Stimulated activated CD4-positive, alpha-beta T cell treated with anti-CD3 and anti-CD28 coated beads, Interleukin-12 subunit alpha, Interleukin-12 subunit beta, amount 100 ng/mL, for 4 hours (primary cell): Measurements from ENCODE around the gene TBX15.

Source experiments
- DNase-seq: peaks from one replicate; pipeline ENCODE4 v3.0.0-alpha.2; 2020

Gene TBX15

DNA sequence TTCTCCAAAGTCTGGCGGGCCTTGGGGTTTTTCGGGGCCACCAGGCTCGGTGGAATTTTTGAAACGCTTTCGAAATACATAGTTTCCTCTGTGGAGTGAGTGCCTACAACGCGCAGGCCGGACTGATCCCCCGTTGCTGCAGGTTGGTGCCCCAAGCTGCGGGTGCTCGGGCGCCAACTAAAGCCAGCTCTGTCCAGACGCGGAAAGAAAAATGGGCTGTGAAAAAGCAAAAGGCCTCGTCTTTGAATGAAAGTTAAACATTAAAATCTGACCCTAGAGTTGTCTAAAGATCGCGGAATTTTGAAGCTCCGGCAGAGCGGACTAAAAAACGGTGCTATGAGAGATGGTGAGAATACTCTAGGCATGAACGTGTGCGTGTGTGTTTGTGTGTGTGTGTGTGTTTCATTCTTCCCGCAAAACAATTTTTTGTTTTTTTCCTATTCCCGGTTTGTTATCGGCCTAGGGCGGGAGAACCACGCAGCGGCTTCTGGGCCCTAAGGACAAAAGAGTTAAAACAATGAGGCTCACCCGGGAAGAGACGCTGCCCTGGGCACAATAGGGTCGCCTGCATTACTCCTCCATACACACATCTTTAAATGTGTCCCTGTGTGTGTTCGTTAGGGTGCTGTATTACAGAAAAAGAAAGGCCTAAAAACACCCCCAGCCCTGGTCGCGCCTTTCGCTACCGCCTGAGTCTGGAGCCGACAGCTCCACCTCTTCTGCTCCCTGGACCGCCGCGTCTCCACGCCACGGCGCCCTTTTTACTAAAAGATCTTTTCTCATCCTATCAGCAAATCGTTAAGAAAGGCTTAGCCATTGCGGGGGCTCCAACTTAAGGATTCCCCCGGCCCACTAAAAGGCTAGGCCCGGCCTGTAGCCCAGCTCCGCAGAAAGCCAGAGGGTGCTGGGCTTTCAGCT is 3.2 kb downstream of the TBX15 start:
- DNase-seq = no peak

DNA sequence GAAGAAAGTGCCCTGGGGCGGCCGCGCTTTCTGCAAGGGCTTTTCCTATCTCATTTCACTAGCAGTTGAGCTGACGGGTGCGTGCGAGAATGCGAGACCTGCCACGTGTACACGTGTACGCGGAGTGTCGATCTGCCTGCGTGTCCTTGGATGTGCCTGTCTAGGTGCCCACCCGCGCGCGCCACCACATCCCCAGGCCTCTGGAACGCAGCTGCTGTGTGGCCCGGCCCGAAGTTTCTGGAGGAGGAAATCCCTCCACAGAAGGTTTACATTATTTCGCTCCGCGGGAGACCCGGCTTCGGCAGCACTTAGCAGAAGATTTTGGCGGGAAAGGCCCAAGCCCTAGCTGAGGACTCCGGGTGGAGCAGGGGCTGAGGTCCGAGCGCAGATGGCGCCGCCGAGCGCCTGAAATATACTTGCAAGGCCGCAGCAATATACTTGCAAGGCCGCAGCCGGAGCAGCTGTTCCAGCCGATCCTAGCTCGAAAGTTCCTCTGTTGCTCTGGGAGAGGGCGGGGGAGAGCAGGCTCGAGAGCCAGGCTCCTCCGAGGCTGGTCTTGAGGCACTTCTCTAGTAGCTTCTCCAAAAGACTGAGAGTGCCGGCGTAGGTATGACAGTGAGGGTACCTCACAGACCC is 3.9 kb downstream of the TBX15 start:
- DNase-seq = no peak

DNA sequence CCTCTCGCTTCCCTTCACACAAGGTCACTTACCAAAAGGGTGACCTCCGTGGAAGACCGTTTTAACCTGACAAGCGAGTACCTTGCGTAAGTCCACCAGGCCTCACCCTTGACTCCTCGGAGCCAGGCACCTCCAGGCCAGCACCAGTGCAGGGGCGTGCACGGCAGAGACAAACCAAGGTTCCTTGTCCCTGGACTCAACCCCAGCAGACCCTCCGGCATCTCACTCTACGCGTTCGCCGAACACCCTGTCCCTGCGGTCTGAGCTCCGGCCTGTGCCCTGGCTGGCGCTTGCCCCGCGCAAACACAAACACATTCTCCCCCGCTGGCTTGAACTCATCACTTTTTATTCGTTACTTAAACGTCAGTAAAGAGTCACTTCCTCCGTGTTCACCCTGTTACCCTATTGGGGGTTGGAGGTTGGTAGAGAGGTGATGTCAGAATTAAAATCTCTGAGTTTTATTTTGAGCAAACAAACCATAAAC is 4.5 kb downstream of the TBX15 start:
- no peak for DNase-seq

DNA sequence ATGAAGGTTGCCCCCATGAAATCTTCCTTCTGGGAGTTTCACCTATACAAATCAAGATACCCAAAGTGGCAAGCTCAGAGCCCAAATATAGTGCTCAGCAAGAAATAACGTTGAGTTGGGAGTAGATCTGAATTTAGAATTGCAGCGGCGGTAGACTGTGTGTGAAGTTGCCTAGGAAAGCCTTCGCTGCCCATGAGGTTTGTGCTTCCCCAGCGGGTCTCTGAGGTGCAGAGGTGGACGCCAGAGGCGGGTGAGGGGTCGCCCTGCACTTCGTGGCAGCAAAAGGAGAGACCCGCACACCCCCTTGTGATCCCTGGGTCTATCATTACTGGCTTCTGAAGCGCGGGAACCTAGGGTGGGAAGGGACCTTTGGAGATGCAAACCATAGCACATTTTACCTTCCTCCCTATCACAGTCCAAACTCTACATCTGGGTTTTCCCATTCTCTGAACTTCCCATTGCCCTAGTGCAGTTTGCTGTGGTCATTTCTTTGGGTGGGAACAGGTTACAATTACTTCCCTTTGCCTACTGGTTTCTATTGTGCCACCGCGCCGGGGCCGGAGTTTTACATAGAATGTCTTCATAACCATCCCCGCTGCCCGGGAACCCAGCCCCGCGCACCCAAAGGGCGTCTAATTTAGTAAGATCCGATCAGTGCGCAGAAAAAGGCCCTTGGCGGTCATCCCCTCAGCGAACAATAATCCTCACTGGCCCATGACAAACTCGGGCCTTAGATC is 5.2 kb downstream of the TBX15 start:
- no peak for DNase-seq

DNA sequence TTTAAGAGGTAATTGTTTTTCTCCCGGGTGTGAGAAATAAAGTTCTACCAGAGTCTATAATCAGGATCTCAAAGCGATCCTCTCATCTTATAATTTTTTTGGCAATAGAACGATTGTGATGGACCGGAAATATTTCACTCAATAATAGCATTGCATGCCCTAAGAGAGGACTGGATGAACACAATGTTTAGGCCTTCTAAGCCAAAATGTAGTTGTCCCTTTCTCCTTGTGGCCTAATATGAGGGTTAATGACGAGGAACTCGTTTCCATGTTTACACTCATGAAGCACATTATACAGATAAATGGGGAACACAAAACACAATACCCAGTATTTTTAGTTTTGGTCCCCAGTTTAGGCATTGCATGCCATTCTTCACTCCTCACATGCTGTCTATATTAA is 5.9 kb downstream of the TBX15 start:
- DNase-seq = no peak

DNA sequence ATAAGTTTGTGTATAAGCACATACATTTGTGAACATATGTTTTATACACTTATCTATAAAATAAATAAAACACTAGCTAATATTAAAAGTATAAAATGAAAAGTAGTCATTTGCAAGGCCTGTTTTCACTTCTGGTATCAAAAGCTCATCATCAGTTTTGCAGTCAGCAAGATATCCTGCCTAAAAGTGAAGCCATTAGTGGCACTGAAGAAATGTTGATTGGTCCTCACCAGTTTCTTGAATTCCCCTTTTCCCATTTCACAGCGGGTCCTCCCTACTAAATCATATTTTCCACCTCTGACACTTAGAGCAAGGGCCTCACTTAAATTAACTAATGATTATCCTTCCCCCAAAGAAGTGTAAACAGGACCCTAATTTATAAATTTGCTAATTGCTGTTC is 6.7 kb downstream of the TBX15 start:
- no peak for DNase-seq

DNA sequence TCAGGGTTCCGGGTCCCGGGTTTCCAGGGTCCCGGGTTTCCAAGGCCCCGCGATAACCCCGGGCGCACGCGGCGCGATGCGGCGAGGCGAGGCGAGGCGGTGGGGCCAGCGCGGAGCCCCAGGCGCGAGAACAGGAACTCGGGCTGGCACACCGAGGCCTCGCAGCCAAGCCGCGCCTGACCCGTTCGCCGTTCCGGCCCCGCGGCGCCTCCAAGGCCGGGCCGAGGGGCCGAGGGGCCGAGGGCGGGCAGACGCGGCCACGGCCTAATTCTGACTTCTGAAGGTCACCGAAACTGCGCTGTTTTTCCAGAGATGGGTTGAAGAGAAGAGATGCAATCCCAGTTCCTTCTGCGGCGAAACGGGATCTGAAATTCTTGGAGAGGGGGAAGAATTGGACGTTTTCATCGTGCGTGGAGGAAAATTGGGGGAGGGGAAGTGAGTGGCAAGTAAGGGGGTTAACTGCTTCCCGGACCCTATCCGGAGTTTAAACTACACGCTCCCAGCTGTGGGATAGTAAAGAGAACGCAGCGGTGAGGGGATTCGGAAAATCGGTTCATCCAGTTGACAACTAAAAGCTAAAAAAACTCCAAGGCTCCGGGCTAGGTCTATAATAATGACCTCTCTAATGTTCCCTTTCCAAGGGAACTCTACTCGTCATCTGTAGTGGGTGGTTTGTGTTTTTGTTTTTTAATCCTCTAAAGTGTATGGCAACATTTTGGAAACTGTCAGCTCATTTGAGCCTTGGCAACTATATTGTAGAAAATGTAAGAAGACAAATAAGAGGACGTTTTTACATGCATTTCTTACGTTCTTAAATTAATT is 8.2 kb downstream of the TBX15 start:
- no peak for DNase-seq

DNA sequence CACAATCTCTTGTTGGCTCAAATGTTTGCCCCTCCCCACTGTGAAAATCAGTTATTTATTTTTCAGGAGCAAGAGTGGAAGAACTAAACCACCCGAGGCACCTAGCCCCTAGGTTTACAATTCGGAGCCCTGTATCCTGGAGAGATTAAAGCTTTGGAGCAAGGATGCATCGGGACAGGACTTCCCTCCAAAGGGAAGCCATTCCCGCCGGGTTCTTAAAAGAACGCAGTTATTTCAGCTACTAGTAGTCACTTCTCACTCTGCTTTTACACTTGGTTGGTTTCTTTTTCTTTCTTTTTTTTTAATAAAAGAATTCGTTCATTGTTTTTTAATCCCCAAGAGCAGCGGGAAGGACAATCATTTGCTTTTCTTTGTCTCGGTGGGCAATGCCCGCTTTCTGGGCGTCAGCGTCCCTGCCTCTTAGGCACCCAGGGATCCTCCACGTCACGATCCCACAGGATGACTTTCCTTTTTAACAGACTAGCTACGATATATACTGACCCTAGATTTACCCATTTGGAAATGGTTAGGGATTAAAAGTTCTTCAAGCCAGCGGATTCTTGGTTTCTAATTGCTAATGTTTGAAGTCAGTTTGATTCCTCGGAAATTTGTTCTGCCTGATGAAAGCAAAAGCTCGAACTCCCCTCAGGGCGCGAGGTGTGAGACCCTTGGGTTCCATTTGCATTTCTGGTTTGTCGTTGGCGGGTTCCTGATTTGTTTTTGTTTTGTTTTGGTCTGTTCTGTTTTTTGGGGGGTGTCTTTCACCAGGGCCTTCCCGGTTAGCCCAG is 9.0 kb downstream of the TBX15 start:
- DNase-seq = no peak

DNA sequence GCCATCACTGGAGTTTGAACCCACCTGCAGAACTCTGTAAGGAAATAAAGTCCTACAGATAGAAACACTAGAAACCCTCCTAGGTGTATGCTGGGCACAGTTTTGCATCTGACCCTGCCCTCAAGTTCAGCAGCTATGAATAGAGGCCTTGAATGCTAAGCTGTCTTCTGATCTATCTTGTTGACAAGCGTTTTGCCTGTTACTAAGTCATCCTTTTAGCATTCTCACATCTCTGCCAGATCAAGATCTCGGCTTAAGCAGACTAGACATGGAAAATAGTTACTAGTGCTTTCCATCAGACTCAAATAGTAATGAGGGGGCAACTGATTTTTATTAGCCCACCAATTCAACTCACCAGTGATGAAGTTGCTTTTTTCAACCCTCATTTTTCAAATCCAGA is 10.5 kb downstream of the TBX15 start:
- no peak for DNase-seq

DNA sequence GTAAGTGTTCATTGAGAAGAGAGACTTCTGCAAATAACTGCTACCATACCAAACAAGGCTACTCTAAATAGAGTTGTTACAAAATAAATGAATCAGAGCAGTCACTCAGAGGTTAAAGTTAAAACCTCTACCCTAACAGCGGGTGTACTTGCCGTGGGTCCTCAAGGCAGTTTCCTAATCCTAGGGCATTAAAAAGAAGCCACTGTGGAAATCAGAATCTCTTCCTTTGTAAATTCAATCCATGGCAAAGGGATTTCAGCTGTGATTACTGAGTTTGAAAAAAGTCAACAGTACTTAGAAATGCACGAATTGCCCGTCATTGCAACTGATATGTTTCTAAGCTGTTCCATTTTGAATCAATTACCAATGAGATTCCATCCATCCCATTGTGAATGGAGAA is 13.5 kb downstream of the TBX15 start:
- DNase-seq = no peak

DNA sequence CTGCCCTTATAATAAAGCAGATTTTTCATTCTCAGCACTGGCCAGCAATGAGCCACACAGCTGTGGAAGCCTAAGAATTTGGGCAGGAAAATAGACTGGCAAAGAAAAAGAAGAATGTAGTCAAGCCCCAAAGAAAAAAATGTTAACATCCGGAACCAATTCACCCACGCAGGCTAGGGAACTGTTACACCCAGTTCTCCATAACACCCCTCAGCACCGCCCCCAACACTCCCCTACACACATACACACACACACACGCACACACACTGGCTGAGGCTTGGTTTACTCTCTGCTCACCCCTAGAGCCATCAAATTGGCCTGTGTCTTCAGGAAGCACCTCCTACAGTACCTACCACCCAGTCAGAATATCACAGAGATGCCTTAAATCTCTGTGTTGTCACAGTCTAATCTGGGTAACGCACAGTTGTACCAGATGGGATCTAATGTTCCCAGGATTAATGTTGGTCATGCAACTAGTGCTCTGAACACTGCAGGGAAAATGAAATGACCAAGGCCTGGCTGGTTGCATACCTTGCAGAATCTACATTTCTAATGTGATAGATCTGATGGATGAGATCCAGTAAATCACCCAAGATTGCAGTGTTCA is 14.5 kb downstream of the TBX15 start:
- no peak for DNase-seq

DNA sequence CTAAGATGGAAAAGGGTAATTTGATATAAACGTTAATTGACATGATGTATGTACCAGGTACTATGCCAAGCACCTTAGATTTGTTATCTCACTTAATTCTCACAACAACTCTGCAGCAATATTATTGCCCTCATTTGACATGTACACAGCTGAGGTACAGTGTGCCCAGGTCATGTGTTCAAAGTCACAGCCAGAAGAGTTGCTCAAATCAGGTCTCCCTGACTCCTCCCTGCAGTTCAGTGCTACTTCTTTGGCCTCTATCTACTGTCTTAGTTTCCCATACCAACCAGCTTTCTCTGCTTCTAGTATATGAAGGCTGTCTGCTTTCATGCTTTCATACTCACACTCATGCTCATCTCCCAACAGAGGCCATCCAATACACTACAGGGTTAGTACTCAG is 15.1 kb downstream of the TBX15 start:
- no peak for DNase-seq

DNA sequence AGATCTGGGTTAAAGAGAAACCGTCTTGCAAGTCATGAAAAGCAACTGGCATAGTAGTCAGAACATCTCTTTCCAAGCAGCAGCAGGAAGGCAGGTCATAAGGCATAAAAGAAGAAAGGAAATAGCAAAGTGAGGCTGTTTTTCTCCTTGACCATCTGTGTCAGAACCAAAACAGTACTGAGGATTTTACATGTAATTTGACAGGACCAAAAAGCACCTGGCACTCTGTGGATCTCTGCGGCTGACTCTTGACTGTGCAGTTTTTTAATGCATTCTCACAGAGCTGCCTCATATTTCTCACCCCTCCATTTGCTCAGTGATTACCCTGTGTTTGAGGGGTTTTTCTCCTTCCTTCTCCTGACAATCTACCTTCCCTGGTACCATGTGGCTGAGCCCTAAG is 17.7 kb downstream of the TBX15 start:
- no peak for DNase-seq

DNA sequence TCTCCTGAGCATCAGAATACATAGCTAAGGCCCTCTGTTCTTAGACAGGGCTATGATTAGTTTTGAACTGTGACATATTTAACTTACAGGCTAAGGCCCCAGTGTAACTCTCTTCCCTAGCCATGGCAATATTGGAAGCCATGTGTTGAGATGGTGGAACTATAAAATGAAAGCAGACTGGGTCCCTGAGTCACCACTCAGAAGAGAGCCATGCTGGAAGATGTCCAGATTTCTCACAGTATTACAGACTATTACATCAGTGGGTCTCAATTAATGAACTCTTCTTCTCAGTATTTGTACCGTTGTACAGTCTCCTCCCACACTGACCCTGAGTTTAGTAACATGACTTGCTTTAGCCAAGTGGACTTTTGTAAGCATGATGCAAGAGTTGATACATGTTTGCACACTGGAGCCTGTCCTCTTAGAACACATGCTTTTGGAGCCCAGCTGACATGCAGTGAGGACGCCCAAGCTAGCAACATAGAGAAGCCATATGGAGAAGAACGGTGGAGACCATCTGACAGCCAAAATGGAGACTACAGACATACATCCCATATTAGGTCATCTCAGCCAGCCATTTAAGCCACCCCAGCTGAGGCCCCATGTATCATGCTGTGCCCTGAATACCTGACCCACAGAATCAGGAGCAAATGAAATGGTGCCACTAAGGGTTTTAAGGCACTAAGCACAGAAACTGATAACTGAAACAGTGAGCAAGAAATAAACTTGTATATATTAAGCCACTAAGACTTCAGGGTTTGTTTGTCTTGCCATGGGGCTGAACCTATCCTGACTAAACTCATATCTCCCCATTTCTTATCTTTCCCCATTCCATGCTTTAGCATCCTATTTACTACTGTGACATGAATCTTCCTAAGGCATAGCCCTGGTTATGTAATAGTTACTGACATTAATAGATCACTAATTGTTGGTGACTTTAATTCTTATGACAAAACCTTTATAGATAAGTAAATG is 24.4 kb downstream of the TBX15 start:
- no peak for DNase-seq

DNA sequence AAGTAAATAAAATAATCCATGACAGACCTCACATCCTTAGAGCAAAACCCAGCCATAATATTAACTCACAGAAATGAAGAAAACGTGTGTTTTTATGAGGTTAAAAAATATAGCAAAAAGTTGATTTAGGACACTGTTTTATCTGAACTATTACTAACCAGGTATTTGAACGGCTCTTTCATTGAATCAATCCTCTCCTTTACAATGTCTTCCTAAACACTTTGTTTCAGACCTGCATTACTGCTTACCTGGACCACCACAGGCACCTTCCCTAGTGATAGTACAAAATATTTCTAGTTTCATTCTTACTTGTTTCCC is 25.0 kb downstream of the TBX15 start:
- DNase-seq = no peak

DNA sequence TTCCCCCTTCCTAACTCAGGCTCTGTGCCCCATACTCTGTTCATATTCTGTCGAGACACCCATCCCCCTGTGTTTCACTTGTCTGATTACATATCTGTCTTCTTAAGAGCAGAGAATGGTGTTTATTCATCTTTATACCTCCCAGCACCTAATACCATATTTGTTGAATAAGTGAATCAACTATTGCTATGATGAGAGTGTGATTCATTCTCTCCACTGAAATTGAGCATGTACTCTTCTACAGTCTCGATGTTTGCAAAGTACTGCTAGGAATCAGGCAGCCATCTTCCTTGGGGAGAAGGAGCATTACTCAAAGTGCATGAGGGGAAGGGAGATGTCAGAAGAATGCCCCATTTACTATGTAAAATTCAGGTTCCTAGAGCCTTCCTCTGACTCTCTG is 27.0 kb downstream of the TBX15 start:
- no peak for DNase-seq

DNA sequence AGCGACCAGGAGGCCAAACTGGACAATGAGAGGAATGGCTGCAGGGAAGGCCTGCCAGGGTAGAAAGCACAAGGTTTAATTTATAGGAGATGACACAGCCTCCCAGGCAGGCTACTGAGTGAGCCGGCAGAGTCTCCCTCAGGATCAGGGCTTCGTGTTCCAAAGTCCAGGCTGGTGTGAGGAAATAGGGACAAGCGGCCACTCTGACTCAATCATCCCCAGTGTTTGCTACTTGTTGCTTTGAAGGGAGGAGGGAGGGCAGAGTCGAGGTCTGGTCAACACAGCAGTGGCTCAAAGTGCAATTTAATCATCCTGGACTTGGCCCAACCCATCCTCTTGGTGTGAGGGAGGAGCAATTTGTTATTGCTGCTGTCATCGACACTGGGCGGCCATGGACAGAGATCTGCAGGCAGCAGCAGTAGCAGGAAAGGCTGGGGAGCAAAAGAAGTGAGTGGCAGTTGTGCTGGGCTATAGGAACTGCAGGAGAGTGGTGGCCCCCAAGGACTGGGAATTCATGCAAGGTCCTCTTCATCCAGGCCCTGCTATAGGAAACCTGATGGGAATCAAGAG is 27.5 kb downstream of the TBX15 start:
- DNase-seq = no peak

DNA sequence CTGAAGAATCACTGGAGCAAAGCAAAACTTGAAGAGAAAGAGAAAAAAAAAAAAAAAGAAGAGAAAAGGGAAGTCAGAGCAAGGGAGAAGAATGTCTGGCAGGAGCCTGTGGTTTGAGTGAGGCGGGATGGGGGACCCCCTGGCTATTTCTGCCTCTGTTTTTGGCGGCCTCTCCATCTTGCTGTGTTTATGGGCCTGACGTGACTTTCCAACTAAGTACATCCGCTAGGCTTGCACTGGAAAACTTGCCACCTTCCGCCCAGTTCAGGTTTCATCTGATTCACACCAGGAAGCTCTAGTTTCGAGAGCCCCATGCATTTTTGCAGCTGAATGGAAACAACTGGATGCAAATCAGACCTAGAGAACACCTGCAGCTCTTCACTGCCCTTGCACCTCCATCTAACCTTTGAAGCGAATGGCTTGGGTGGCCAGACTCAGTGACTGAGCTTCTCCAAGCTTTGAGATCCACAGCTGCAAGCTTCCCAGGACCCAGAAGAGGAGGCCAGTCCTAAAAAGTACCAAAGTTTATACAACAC is 28.0 kb downstream of the TBX15 start:
- DNase-seq = no peak

DNA sequence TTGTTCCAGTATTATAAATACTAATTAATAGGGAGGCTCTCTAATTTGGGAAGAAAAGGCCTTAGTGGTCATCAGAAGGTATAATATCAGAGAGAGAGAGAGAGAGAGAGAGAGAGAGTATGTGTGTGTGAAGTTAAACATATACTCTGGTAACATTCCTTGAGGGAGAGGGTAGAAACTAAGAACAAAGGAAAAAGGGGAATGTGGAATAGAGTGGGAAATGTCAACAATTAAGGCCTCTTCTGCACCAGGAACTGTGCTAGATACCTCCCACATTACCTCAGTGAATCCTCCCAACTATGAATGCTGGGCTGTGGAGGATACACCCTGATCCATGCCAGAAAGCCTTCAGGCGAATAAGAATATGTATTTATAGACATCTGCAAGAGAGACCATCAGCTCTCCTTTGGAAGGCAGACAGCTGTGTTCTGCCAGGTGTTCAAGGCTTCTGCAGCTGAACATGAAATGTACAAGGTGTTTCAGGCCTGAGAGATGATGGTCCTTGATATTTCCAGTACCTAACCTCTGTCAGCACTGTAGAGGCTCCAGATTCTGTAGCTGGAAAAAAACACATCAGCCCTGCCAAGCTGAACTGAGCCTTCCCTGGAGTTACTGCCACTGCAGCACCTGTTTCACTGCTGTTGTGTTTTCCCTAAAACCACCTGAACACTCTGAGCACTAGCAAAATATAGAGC is 29.1 kb downstream of the TBX15 start:
- no peak for DNase-seq
